Osteocyte (in vitro differentiated cells): ENCODE measurements around the gene SSBP3. TPM values are rescaled to one million over a fixed set of nuclear protein-coding genes. Genes with fewer than 3 reads are reported as not detected.

ENCODE experiments used
- DNase-seq: peaks from one replicate; pipeline ENCODE4 v3.0.0; 2021; ENCODE audit warnings: mixed read lengths; ENCODE audit not compliant: unreplicated experiment; ENCODE audit errors: extremely low spot score
- H3K27ac Mint-ChIP-seq: one replicate; pipeline ENCODE4 v1.8.0; 2021; ENCODE audit warnings: mild to moderate bottlenecking, mixed read lengths; ENCODE audit not compliant: unreplicated experiment
- H3K27me3 Mint-ChIP-seq: one replicate; pipeline ENCODE4 v1.8.0; 2021; ENCODE audit warnings: mixed read lengths; ENCODE audit not compliant: unreplicated experiment
- H3K36me3 Mint-ChIP-seq: one replicate; pipeline ENCODE4 v1.8.0; 2021; ENCODE audit warnings: mixed read lengths; ENCODE audit not compliant: unreplicated experiment
- H3K4me1 Mint-ChIP-seq: one replicate; pipeline ENCODE4 v1.8.0; 2021; ENCODE audit warnings: mixed read lengths; ENCODE audit not compliant: unreplicated experiment
- H3K4me3 Mint-ChIP-seq: one replicate; pipeline ENCODE4 v1.8.0; 2021; ENCODE audit warnings: mild to moderate bottlenecking, moderate library complexity, mixed read lengths; ENCODE audit not compliant: unreplicated experiment
- H3K9me3 Mint-ChIP-seq: one replicate; pipeline ENCODE4 v1.8.0; 2021; ENCODE audit warnings: mixed read lengths; ENCODE audit not compliant: unreplicated experiment
- CTCF ChIP-seq: fragments of 200-600 bp; sonication (generic); IDR thresholded peaks from 2 replicates; pipeline ENCODE4 v1.5.0; 2021; ENCODE audit warnings: antibody characterized with exemption, mild to moderate bottlenecking, moderate library complexity
- total RNA-seq: library from RNA; stranded (reverse); gene quantifications from 2 replicates; pipeline ENCODE4 v1.2.1, GENCODE V29; 2021

SSBP3 gene
- total RNA-seq, 1 donor from 2014 or later: 56.4 TPM

- Mint-ChIP-seq H3K4me3 (no peak overlapping the region), H3K27ac (no peak overlapping the region), H3K9me3 (no peaks in the 10 kb centered on the region), H3K4me1 (no peaks in the 10 kb centered on the region), H3K27me3 (no peaks in the 10 kb centered on the region), H3K36me3 (peaks cover 13% of the 10 kb centered on the region)
- DNase-seq: no peak
- no peak for TF ChIP-seq CTCF
Measured at GRCh38 chr1:54341763-54342162, 64.4 kb downstream of the SSBP3 start.

- H3K27ac Mint-ChIP-seq: no peak overlapping the region
- no peak overlapping the region for H3K4me3 Mint-ChIP-seq
- peaks cover 8% of the 10 kb centered on the region for H3K4me1 Mint-ChIP-seq
- TF ChIP-seq CTCF: no peak
- DNase-seq: no peak
- peaks cover 13% of the 10 kb centered on the region for H3K36me3 Mint-ChIP-seq
- no peaks in the 10 kb centered on the region for H3K9me3 Mint-ChIP-seq
- no peaks in the 10 kb centered on the region for H3K27me3 Mint-ChIP-seq
Measured at GRCh38 chr1:54340878-54341277, 65.3 kb downstream of the SSBP3 start.

GRCh38 chr1:54340434-54340833 lies 65.8 kb downstream of the SSBP3 start:
- Mint-ChIP-seq H3K4me1 (peaks cover 12% of the 10 kb centered on the region), H3K36me3 (peaks cover 13% of the 10 kb centered on the region), H3K4me3 (no peak overlapping the region), H3K27ac (no peak overlapping the region), H3K27me3 (no peaks in the 10 kb centered on the region), H3K9me3 (no peaks in the 10 kb centered on the region)
- DNase-seq: no peak
- no peak for TF ChIP-seq CTCF

GRCh38 chr1:54339126-54339525 lies 67.1 kb downstream of the SSBP3 start:
- Mint-ChIP-seq H3K4me1 (peaks cover 24% of the 10 kb centered on the region), H3K36me3 (peaks cover 10% of the 10 kb centered on the region), H3K27ac (no peak overlapping the region), H3K27me3 (no peaks in the 10 kb centered on the region), H3K9me3 (no peaks in the 10 kb centered on the region), H3K4me3 (no peak overlapping the region)
- no peak for TF ChIP-seq CTCF
- DNase-seq: no peak

- no peak overlapping the region for H3K4me3 Mint-ChIP-seq
- H3K4me1 Mint-ChIP-seq: peaks cover 24% of the 10 kb centered on the region
- H3K36me3 Mint-ChIP-seq: peaks cover 7% of the 10 kb centered on the region
- H3K27me3 Mint-ChIP-seq: no peaks in the 10 kb centered on the region
- H3K27ac Mint-ChIP-seq: no peak overlapping the region
- H3K9me3 Mint-ChIP-seq: no peaks in the 10 kb centered on the region
- DNase-seq: no peak
- TF ChIP-seq CTCF: no peak
Measured at GRCh38 chr1:54338464-54338863, 67.7 kb downstream of the SSBP3 start.
